ENCODE results near the gene CACNA1D.

The CACNA1D gene

DNA sequence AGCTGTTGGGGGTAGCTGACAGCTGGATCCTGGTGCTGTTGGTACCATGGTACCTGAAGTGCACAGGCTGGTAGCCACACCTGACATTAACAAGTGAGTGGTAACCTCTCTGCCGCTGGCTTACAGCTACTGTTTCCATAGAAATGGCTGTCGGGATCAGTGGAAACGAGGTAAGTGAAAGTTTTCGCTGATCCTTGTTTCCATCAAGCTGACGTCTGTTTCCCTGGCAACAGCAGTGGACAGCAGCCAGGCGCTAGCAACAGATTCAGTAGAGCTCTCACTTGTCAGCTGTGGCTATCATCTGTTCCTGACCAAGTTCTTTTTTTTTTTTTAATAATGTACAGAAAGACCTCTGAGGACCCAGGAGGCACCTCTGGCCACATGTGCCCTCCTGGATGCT, 185.6 kb downstream of the CACNA1D start:
- no peaks in the 10 kb centered on the region for H3K36me3 Mint-ChIP-seq (ENCODE audit: low read depth)
- DNase-seq (ENCODE audit: low spot score) = no peak

DNA sequence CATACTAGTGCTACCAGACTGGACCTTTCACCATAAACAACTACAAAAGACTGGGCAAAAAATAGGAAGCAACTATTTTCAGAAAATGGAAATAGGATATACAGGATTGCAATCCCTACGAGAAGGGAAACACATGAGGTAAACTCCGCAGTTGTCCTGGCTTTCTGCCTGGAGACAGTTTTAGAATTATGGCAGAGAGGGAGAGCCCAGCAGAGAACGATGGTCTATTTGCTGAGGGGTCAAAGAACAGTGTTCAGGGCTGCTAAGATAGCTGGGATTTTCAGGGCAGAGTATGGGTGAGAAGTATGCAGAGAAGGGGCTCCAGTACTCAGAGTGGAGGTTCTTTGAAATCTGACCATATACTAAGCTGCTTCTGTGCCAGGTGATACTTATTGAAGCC, 188.4 kb downstream of the CACNA1D start:
- no peak for DNase-seq (ENCODE audit: low spot score)
- Mint-ChIP-seq H3K4me3 (no peak overlapping the region), H3K27me3 (ENCODE audit: low read depth) (peaks cover 64% of the 10 kb centered on the region), H3K36me3 (ENCODE audit: low read depth) (no peaks in the 10 kb centered on the region), H3K27ac (no peak overlapping the region), H3K4me1 (ENCODE audit: low read depth) (peaks cover under 1% of the 10 kb centered on the region), H3K9me3 (no peaks in the 10 kb centered on the region)

More for the DNA sequence above, 185.6 kb downstream of the CACNA1D start:
- peaks cover 6% of the 10 kb centered on the region for H3K4me1 Mint-ChIP-seq (ENCODE audit: low read depth)
- no peak overlapping the region for H3K27ac Mint-ChIP-seq
- H3K4me3 Mint-ChIP-seq = no peak overlapping the region
- H3K9me3 Mint-ChIP-seq = no peaks in the 10 kb centered on the region
- peaks cover 47% of the 10 kb centered on the region for H3K27me3 Mint-ChIP-seq (ENCODE audit: low read depth)

DNA sequence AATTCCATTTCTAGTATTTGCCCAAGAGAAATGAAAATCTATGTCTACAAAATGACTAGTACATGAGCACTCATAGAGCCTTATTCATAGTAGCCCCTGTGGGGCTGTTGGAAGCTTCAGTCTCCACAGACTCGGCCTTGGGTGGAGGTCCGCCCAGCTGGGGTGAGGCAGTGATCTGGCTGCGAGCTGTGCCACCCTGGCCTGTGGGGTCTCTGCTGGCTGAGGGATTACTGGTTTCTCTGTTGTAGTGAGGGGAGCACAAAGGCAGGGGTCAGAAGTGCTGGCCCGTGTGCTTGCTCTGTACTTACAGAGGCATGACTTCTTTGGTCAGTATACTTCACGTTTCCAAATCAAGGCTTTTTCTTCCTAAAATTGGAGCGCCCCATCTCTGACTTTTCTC, 193.7 kb downstream of the CACNA1D start:
- H3K27me3 Mint-ChIP-seq (ENCODE audit: low read depth) = peaks cover 46% of the 10 kb centered on the region
- no peaks in the 10 kb centered on the region for H3K9me3 Mint-ChIP-seq
- no peak overlapping the region for H3K27ac Mint-ChIP-seq
- no peak for DNase-seq (ENCODE audit: low spot score)
- H3K36me3 Mint-ChIP-seq (ENCODE audit: low read depth) = peaks cover 1% of the 10 kb centered on the region
- peaks cover 8% of the 10 kb centered on the region for H3K4me1 Mint-ChIP-seq (ENCODE audit: low read depth)
- H3K4me3 Mint-ChIP-seq = no peak overlapping the region

- DNase-seq (ENCODE audit: low spot score) = no peak
- H3K9me3 Mint-ChIP-seq = no peaks in the 10 kb centered on the region
- peaks cover 2% of the 10 kb centered on the region for H3K36me3 Mint-ChIP-seq (ENCODE audit: low read depth)
- peaks cover 16% of the 10 kb centered on the region for H3K4me1 Mint-ChIP-seq (ENCODE audit: low read depth)
- H3K27ac Mint-ChIP-seq = no peak overlapping the region
- peaks cover 38% of the 10 kb centered on the region for H3K27me3 Mint-ChIP-seq (ENCODE audit: low read depth)
- H3K4me3 Mint-ChIP-seq = no peak overlapping the region
Observed at GRCh38 chr3:53688989-53689388, 194.6 kb downstream of the CACNA1D start.

- Mint-ChIP-seq H3K4me3 (no peak overlapping the region), H3K27ac (no peak overlapping the region), H3K4me1 (ENCODE audit: low read depth) (peaks cover 21% of the 10 kb centered on the region), H3K9me3 (no peaks in the 10 kb centered on the region), H3K27me3 (ENCODE audit: low read depth) (peaks cover 38% of the 10 kb centered on the region), H3K36me3 (ENCODE audit: low read depth) (peaks cover 2% of the 10 kb centered on the region)
- no peak for DNase-seq (ENCODE audit: low spot score)
Observed at GRCh38 chr3:53689681-53690080, 195.3 kb downstream of the CACNA1D start.

DNA sequence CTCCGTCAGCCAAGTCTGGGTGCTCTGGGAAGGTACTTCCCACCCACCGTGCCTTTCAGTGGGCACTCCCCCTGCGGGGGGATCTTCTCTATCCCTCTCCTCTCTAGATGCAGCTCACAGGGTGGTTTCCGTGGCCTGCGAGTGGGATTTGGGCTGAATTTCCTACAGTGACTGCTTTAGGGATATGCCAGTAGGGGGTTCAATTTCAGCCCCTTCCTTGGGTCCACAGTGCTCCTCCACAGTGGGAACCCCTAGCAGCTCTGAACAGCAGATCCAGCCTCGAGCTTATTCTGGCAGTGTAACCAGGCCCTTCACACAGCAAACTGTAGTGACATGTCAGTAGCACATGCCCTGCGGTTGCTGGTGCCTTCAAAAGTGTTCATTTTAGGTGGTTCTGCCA, 196.1 kb downstream of the CACNA1D start:
- H3K4me1 Mint-ChIP-seq (ENCODE audit: low read depth) = peaks cover 28% of the 10 kb centered on the region
- DNase-seq (ENCODE audit: low spot score) = no peak
- no peak overlapping the region for H3K27ac Mint-ChIP-seq
- no peaks in the 10 kb centered on the region for H3K9me3 Mint-ChIP-seq
- H3K36me3 Mint-ChIP-seq (ENCODE audit: low read depth) = peaks cover 2% of the 10 kb centered on the region
- H3K27me3 Mint-ChIP-seq (ENCODE audit: low read depth) = peaks cover 36% of the 10 kb centered on the region
- H3K4me3 Mint-ChIP-seq = no peak overlapping the region

DNA sequence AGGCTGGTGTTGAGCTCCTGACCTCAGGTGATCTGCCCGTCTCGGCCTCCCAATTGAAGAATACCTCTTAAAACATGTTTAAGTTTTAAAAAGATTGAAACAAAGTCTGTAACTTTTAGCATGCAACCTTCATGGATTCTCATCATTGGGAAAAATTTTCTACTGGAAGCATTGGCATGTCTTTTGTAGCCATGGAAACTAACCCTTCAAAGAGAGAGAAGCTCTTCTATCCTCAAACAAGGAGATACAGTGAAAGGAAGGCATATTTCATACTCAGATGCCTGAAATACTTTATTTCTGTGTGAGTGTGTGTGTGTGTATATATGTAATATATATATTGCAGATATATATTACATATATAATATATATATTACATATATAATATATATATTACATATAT, 196.9 kb downstream of the CACNA1D start:
- DNase-seq (ENCODE audit: low spot score) = no peak
- Mint-ChIP-seq H3K27me3 (ENCODE audit: low read depth) (peaks cover 29% of the 10 kb centered on the region), H3K9me3 (no peaks in the 10 kb centered on the region), H3K4me3 (no peak overlapping the region), H3K27ac (no peak overlapping the region), H3K36me3 (ENCODE audit: low read depth) (peaks cover 2% of the 10 kb centered on the region), H3K4me1 (ENCODE audit: low read depth) (peaks cover 34% of the 10 kb centered on the region)

DNA sequence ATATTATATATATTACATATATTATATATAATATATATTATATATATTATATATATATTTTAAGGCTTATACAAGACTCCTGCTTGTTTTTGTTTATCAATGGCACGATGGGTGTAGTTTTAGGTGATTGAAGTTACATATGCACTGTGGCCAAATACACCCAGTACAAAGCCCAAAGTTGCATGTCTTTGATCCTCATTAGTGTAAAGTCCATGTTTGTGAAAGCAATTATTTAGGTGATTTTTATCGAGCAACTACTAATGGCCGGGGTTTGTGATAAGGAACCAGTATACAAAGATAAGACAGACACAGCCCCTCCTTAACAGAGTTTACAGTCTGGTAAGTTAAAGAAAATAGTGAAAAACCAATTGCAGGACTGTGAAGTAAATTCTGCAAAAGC, 197.5 kb downstream of the CACNA1D start:
- H3K4me3 Mint-ChIP-seq = no peak overlapping the region
- DNase-seq (ENCODE audit: low spot score) = no peak
- peaks cover 25% of the 10 kb centered on the region for H3K27me3 Mint-ChIP-seq (ENCODE audit: low read depth)
- H3K9me3 Mint-ChIP-seq = no peaks in the 10 kb centered on the region
- peaks cover 2% of the 10 kb centered on the region for H3K36me3 Mint-ChIP-seq (ENCODE audit: low read depth)
- peaks cover 35% of the 10 kb centered on the region for H3K4me1 Mint-ChIP-seq (ENCODE audit: low read depth)
- peak overlapping the region; percentile 53 for H3K27ac Mint-ChIP-seq

DNA sequence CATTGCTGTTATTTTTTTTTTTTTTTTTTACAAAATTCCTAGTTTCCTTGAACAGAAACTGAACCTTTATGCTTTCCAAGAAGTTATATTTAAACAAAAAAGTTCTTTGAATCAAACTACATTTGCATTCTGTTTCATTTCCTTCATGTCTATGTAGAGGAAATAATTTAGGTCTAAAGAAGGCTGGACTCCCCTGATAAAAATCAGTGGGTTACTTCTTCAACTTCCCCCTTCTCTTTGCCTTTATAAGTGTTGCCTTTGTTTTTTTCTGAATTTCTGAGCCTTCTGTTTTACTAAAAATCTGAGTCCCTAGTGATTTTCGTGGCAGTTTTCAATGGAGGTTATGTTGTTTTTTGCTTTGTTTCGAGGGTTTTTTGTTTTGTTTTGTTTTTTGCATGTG, 199.0 kb downstream of the CACNA1D start:
- peaks cover 42% of the 10 kb centered on the region for H3K4me1 Mint-ChIP-seq (ENCODE audit: low read depth)
- H3K27me3 Mint-ChIP-seq (ENCODE audit: low read depth) = peaks cover 20% of the 10 kb centered on the region
- peak overlapping the region; percentile 72 for H3K4me3 Mint-ChIP-seq
- peaks cover 2% of the 10 kb centered on the region for H3K36me3 Mint-ChIP-seq (ENCODE audit: low read depth)
- H3K27ac Mint-ChIP-seq = peak overlapping the region; percentile 81
- peaks cover 4% of the 10 kb centered on the region for H3K9me3 Mint-ChIP-seq
- no peak for DNase-seq (ENCODE audit: low spot score)

- no peak for DNase-seq (ENCODE audit: low spot score)
- Mint-ChIP-seq H3K4me3 (peak overlapping the region; percentile 72), H3K27ac (peak overlapping the region; percentile 81), H3K9me3 (peaks cover 4% of the 10 kb centered on the region), H3K27me3 (ENCODE audit: low read depth) (peaks cover 20% of the 10 kb centered on the region), H3K4me1 (ENCODE audit: low read depth) (peaks cover 45% of the 10 kb centered on the region), H3K36me3 (ENCODE audit: low read depth) (peaks cover 2% of the 10 kb centered on the region)
Observed at GRCh38 chr3:53694046-53694445, 199.6 kb downstream of the CACNA1D start.

- H3K36me3 Mint-ChIP-seq (ENCODE audit: low read depth) = peaks cover 2% of the 10 kb centered on the region
Observed at GRCh38 chr3:53694666-53695323, 200.4 kb downstream of the CACNA1D start.

GRCh38 chr3:53695324-53695690, 200.9 kb downstream of the CACNA1D start:
- no peak overlapping the region for H3K27ac Mint-ChIP-seq
- H3K4me3 Mint-ChIP-seq = no peak overlapping the region
- peaks cover 16% of the 10 kb centered on the region for H3K27me3 Mint-ChIP-seq (ENCODE audit: low read depth)
- H3K9me3 Mint-ChIP-seq = peaks cover 4% of the 10 kb centered on the region
- peaks cover 52% of the 10 kb centered on the region for H3K4me1 Mint-ChIP-seq (ENCODE audit: low read depth)
- peaks cover 2% of the 10 kb centered on the region for H3K36me3 Mint-ChIP-seq (ENCODE audit: low read depth)
- DNase-seq (ENCODE audit: low spot score) = no peak

More at GRCh38 chr3:53694666-53695323, 200.4 kb downstream of the CACNA1D start:
- Mint-ChIP-seq H3K27me3 (ENCODE audit: low read depth) (peaks cover 20% of the 10 kb centered on the region), H3K4me3 (no peak overlapping the region), H3K4me1 (ENCODE audit: low read depth) (peaks cover 49% of the 10 kb centered on the region), H3K27ac (peak overlapping the region; percentile 55), H3K9me3 (peaks cover 4% of the 10 kb centered on the region)
- no peak for DNase-seq (ENCODE audit: low spot score)

- peaks cover 55% of the 10 kb centered on the region for H3K4me1 Mint-ChIP-seq (ENCODE audit: low read depth)
- no peak overlapping the region for H3K4me3 Mint-ChIP-seq
- peaks cover 4% of the 10 kb centered on the region for H3K9me3 Mint-ChIP-seq
- peak overlapping the region; percentile 18 for H3K27ac Mint-ChIP-seq
- no peak for DNase-seq (ENCODE audit: low spot score)
- H3K27me3 Mint-ChIP-seq (ENCODE audit: low read depth) = peaks cover 14% of the 10 kb centered on the region
- peaks cover 2% of the 10 kb centered on the region for H3K36me3 Mint-ChIP-seq (ENCODE audit: low read depth)
Observed at GRCh38 chr3:53696401-53697172, 202.2 kb downstream of the CACNA1D start.

DNA sequence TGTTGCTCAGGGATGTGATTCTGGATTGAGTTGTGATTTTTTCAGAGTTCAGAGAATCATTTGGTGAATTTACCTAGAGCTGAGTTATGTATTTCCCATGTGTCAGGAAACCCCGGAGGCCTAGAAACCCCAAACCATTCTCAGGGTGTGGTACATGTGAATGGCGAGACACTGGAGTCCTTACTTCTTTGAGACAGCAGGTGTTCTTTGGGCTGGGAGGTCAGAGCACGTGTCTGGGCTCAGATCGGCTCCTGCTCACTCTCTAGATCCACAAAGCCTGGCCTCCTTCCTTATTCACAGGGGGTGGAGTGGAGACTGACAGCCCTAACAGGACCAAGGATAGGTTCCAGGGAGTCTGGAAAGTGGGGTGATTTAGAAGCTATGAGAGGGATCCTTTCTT, 206.0 kb downstream of the CACNA1D start:
- Mint-ChIP-seq H3K36me3 (ENCODE audit: low read depth) (no peaks in the 10 kb centered on the region), H3K4me1 (ENCODE audit: low read depth) (peaks cover 55% of the 10 kb centered on the region), H3K9me3 (peaks cover 4% of the 10 kb centered on the region), H3K4me3 (no peak overlapping the region), H3K27ac (no peak overlapping the region), H3K27me3 (ENCODE audit: low read depth) (peaks cover 6% of the 10 kb centered on the region)
- no peak for DNase-seq (ENCODE audit: low spot score)

All from T-helper 2 cell treated with Interferon-gamma antibody and Interleukin-4, amounts not matched to agents 5 μg/mL and 100 μg/mL, for 36 hours (primary cell).